ENCODE results near the gene RASSF6. TPM values are rescaled to one million over a fixed set of nuclear protein-coding genes. Genes with fewer than 3 reads are reported as not detected.
"Not testable (repeated sequence)": the region's sequence is repeated elsewhere in the genome, so short reads cannot be mapped to it uniquely, and the experiment has no call there.

RASSF6 gene
- polyA plus RNA-seq, 1 of the 3 experiments (the other 2 are of a cell fraction) = not detected

- TF ChIP-seq ELF1 (IDR thresholded peaks at IDR 0.05) = no peak
- ChIA-PET POLR2A (no interaction called here), CTCF (interaction anchor here (1.2 kb wide), 1 partner anchor 25 kb away, joined by 3 read pairs; no protein-coding TSS in a partner anchor)
- no peaks in the 10 kb centered on the region for H4K20me1 ChIP-seq (ENCODE audit: insufficient read depth)
- H3K36me3 ChIP-seq (replicated peaks in 1 of 2; ENCODE audit: control insufficient read depth in 1 of 2, insufficient read depth in 2 of 2, low read length in 1 of 2) = no peaks in the 10 kb centered on the region
- H3F3A ChIP-seq (replicated peaks; ENCODE audit: insufficient read depth) = no peaks in the 10 kb centered on the region
- no peak overlapping the region for H3K9ac ChIP-seq
- H3K9me3 ChIP-seq = no peaks in the 10 kb centered on the region
- H3K79me2 ChIP-seq (ENCODE audit: insufficient read depth) = no peaks in the 10 kb centered on the region
- DNase-seq = no peak
- 0% methylated on average over 3 of the region's 4 CpGs for WGBS (ENCODE audit: low lambda C conversion rate)
- no peak overlapping the region for H3K4me3 ChIP-seq (ENCODE audit: low read depth in 2 of 2, low read length in 1 of 2)
- H3K9me2 ChIP-seq = no peaks in the 10 kb centered on the region
- H3K4me1 ChIP-seq (ENCODE audit: control insufficient read depth in 1 of 2, insufficient read depth in 2 of 2, low read depth in 1 of 2, low read length in 1 of 2) = no peaks in the 10 kb centered on the region
- H2AFZ ChIP-seq (ENCODE audit: low read depth) = no peak overlapping the region
- H3K27me3 ChIP-seq (ENCODE audit: insufficient read depth) = peaks cover 18% of the 10 kb centered on the region
- no peak overlapping the region for H3K4me2 ChIP-seq
- no peak overlapping the region for H3K27ac ChIP-seq (ENCODE audit: low read depth in 2 of 2, low read length in 1 of 2)
Observed at GRCh38 chr4:73599182-73599581, 21.1 kb downstream of the RASSF6 start.

GRCh38 chr4:73597594-73597993 lies 22.6 kb downstream of the RASSF6 start:
- H3F3A ChIP-seq (replicated peaks; ENCODE audit: insufficient read depth) = no peaks in the 10 kb centered on the region
- no peak for DNase-seq
- no peak overlapping the region for H3K4me3 ChIP-seq (ENCODE audit: low read depth in 2 of 2, low read length in 1 of 2)
- H2AFZ ChIP-seq (ENCODE audit: low read depth) = no peak overlapping the region
- no peaks in the 10 kb centered on the region for H4K20me1 ChIP-seq (ENCODE audit: insufficient read depth)
- POLR2A ChIA-PET = no interaction called here
- H3K9me3 ChIP-seq = no peaks in the 10 kb centered on the region
- no peaks in the 10 kb centered on the region for H3K9me2 ChIP-seq
- no peak overlapping the region for H3K4me2 ChIP-seq
- no peak overlapping the region for H3K9ac ChIP-seq
- H3K27me3 ChIP-seq (ENCODE audit: insufficient read depth) = peaks cover 5% of the 10 kb centered on the region
- H3K36me3 ChIP-seq (replicated peaks in 1 of 2; ENCODE audit: control insufficient read depth in 1 of 2, insufficient read depth in 2 of 2, low read length in 1 of 2) = no peaks in the 10 kb centered on the region
- no peaks in the 10 kb centered on the region for H3K79me2 ChIP-seq (ENCODE audit: insufficient read depth)
- H3K4me1 ChIP-seq (ENCODE audit: control insufficient read depth in 1 of 2, insufficient read depth in 2 of 2, low read depth in 1 of 2, low read length in 1 of 2) = no peaks in the 10 kb centered on the region
- CTCF ChIA-PET = no interaction called here
- no peak overlapping the region for H3K27ac ChIP-seq (ENCODE audit: low read depth in 2 of 2, low read length in 1 of 2)
- TF ChIP-seq ELF1 (IDR thresholded peaks at IDR 0.05) = no peak
- no peak for TF ChIP-seq IRF3 (IDR thresholded peaks at IDR 0.05; ENCODE audit: low read depth, low read length)
- TF ChIP-seq CTCF (IDR thresholded peaks at IDR 0.05) = no peak
- no peak for TF ChIP-seq ZBTB33 (IDR thresholded peaks at IDR 0.05; ENCODE audit: borderline replicate concordance, low read depth)
- TF ChIP-seq TAF1 (IDR thresholded peaks at IDR 0.05; ENCODE audit: borderline replicate concordance, low read depth, low read length) = no peak
- no peak for TF ChIP-seq SIN3A (IDR thresholded peaks at IDR 0.05; ENCODE audit: borderline replicate concordance, low read depth, low read length)
- TF ChIP-seq TCF12 (IDR thresholded peaks at IDR 0.05) = no peak
- TF ChIP-seq RAD21 (IDR thresholded peaks at IDR 0.05; ENCODE audit: low read length) = no peak
- no peak for TF ChIP-seq TEAD4 (IDR thresholded peaks at IDR 0.05; ENCODE audit: borderline replicate concordance, insufficient read depth)
- no peak for TF ChIP-seq JUND (IDR thresholded peaks at IDR 0.05)
- no peak for TF ChIP-seq NFIC (IDR thresholded peaks at IDR 0.05; ENCODE audit: borderline replicate concordance)
- no peak for TF ChIP-seq SMC3 (IDR thresholded peaks at IDR 0.05; ENCODE audit: low read depth, low read length)
- TF ChIP-seq FOXJ3 (CRISPR knock-in tag; IDR thresholded peaks at IDR 0.05) = no peak
- TF ChIP-seq REST (IDR thresholded peaks at IDR 0.05; ENCODE audit: low read depth, low read length) = no peak
- TF ChIP-seq FOXM1 (IDR thresholded peaks at IDR 0.05; ENCODE audit: low read depth) = no peak

- H4K20me1 ChIP-seq (ENCODE audit: insufficient read depth); H3K4me1 ChIP-seq (ENCODE audit: control insufficient read depth in 1 of 2, insufficient read depth in 2 of 2, low read depth in 1 of 2, low read length in 1 of 2); H3K4me2 ChIP-seq; H3K79me2 ChIP-seq (ENCODE audit: insufficient read depth); H3F3A ChIP-seq (replicated peaks; ENCODE audit: insufficient read depth); H3K27ac ChIP-seq (ENCODE audit: low read depth in 2 of 2, low read length in 1 of 2); H3K27me3 ChIP-seq (ENCODE audit: insufficient read depth); H3K36me3 ChIP-seq (replicated peaks in 1 of 2; ENCODE audit: control insufficient read depth in 1 of 2, insufficient read depth in 2 of 2, low read length in 1 of 2); DNase-seq; POLR2A ChIA-PET; H2AFZ ChIP-seq (ENCODE audit: low read depth); H3K9me3 ChIP-seq; H3K9me2 ChIP-seq; H3K4me3 ChIP-seq (ENCODE audit: low read depth in 2 of 2, low read length in 1 of 2); CTCF ChIA-PET; H3K9ac ChIP-seq: not testable (repeated sequence)
Observed at GRCh38 chr4:73597183-73597582, 23.1 kb downstream of the RASSF6 start.
